ENCODE results near the gene EML4. TPM values are rescaled to one million over a fixed set of nuclear protein-coding genes. Genes with fewer than 3 reads are reported as not detected.

The EML4 gene
- total RNA-seq, 2 experiments from 2014 or later = 37.1 to 43.2 TPM

DNA sequence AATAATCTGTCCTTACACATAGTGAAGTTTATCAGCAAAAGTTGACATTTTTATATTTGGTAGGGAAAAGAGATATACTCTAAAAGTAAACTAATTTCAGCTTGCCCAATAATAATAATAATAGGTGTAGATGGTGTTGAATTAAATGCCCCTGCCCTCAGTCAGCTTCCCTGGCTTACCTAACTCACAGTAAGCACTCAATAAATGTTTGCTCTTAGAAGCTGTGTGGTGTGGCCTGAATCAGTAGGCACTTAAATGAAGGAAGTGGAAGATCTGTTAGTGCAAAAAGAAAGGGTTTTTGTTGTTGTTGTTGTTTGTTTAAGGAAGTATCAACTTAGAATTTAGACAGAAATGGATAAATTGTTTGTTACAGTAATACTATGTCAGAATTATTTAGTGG, 36.2 kb downstream of the EML4 start:
- no TSS peak for BruUV-seq (replicated peaks)
- CTCF ChIA-PET (ENCODE audit: unreplicated experiment) = no interaction called here
- POLR2A ChIA-PET = no interaction called here

DNA sequence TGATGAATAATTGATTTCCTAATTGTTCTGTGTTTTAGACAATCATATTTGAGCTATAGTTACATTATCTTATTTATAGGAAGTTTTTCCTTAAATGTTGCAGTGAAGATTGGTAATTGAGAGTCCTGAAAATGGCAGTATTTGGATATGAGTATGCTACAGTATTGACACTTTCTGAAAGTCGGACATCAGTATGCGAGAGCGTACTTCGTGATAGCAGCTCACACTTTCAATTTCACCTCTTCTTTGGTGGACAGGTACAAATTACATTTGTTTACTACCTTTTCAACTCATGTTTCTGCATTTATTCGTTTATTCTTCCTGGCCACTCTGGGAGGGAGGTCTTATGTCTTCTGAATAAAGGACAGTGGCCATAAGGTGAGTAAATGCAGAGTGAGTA, 38.7 kb downstream of the EML4 start:
- Histone ChIP-seq H2AFZ (ENCODE audit: low read length) (no peak overlapping the region), H3K4me2 (ENCODE audit: low read length) (no peak overlapping the region), H4K20me1 (ENCODE audit: insufficient read depth, low read length) (no peaks in the 10 kb centered on the region), H3K4me1 (ENCODE audit: insufficient read depth, low read length, poor library complexity, severe bottlenecking) (no peaks in the 10 kb centered on the region), H3K27ac (ENCODE audit: low read depth, low read length, poor library complexity, severe bottlenecking) (no peak overlapping the region), H3K9me2 (ENCODE audit: insufficient read depth, low read length) (no peaks in the 10 kb centered on the region), H3K79me2 (ENCODE audit: insufficient read depth, low read depth, low read length) (no peaks in the 10 kb centered on the region), H3K36me3 (ENCODE audit: insufficient read depth, low read length) (no peaks in the 10 kb centered on the region), H3K9me3 (ENCODE audit: low read length) (no peaks in the 10 kb centered on the region), H3K4me3 (ENCODE audit: low read depth, low read length, poor library complexity, severe bottlenecking) (no peak overlapping the region)
- ChIA-PET POLR2A (interaction anchor here (1.2 kb wide), 1 partner anchor 18 kb away, joined by 3 read pairs; no protein-coding TSS in a partner anchor), CTCF (ENCODE audit: unreplicated experiment) (no interaction called here)
- TF ChIP-seq EZH2phosphoT487 (IDR thresholded peaks at IDR 0.05; ENCODE audit: borderline replicate concordance, low read depth, low read length) = no peak
- TF ChIP-seq, protein P1, sequence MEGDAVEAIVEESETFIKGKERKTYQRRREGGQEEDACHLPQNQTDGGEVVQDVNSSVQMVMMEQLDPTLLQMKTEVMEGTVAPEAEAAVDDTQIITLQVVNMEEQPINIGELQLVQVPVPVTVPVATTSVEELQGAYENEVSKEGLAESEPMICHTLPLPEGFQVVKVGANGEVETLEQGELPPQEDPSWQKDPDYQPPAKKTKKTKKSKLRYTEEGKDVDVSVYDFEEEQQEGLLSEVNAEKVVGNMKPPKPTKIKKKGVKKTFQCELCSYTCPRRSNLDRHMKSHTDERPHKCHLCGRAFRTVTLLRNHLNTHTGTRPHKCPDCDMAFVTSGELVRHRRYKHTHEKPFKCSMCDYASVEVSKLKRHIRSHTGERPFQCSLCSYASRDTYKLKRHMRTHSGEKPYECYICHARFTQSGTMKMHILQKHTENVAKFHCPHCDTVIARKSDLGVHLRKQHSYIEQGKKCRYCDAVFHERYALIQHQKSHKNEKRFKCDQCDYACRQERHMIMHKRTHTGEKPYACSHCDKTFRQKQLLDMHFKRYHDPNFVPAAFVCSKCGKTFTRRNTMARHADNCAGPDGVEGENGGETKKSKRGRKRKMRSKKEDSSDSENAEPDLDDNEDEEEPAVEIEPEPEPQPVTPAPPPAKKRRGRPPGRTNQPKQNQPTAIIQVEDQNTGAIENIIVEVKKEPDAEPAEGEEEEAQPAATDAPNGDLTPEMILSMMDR (conservative IDR thresholded peaks at IDR 0.05; ENCODE audit: low read length) = no peak
- intact Hi-C loops (cut with micrococcal nuclease; ENCODE audit: unreplicated experiment) = no loop called here
- DNase-seq (ENCODE audit: low spot score) = no peak
- no TSS peak for BruUV-seq (replicated peaks)

More for the DNA sequence above, 36.2 kb downstream of the EML4 start:
- no peaks in the 10 kb centered on the region for H3K9me3 ChIP-seq (ENCODE audit: low read length)
- no peaks in the 10 kb centered on the region for H3K4me1 ChIP-seq (ENCODE audit: insufficient read depth, low read length, poor library complexity, severe bottlenecking)
- intact Hi-C loops (cut with micrococcal nuclease; ENCODE audit: unreplicated experiment) = no loop called here
- 0 out of 2 replicates have a peak, but pooled peaks cover 5% of the 10 kb centered on the region for H4K20me1 ChIP-seq (ENCODE audit: insufficient read depth, low read length)
- no peaks in the 10 kb centered on the region for H3K36me3 ChIP-seq (ENCODE audit: insufficient read depth, low read length)
- TF ChIP-seq, protein P1 (conservative IDR thresholded peaks at IDR 0.05; ENCODE audit: low read length) = no peak
- no peak for TF ChIP-seq EZH2phosphoT487 (IDR thresholded peaks at IDR 0.05; ENCODE audit: borderline replicate concordance, low read depth, low read length)
- no peak overlapping the region for H3K4me2 ChIP-seq (ENCODE audit: low read length)
- no peak overlapping the region for H2AFZ ChIP-seq (ENCODE audit: low read length)
- H3K79me2 ChIP-seq (ENCODE audit: insufficient read depth, low read depth, low read length) = no peaks in the 10 kb centered on the region
- H3K9me2 ChIP-seq (ENCODE audit: insufficient read depth, low read length) = no peaks in the 10 kb centered on the region
- no peak overlapping the region for H3K27ac ChIP-seq (ENCODE audit: low read depth, low read length, poor library complexity, severe bottlenecking)
- H3K4me3 ChIP-seq (ENCODE audit: low read depth, low read length, poor library complexity, severe bottlenecking) = no peak overlapping the region
- no peak for DNase-seq (ENCODE audit: low spot score)

DNA sequence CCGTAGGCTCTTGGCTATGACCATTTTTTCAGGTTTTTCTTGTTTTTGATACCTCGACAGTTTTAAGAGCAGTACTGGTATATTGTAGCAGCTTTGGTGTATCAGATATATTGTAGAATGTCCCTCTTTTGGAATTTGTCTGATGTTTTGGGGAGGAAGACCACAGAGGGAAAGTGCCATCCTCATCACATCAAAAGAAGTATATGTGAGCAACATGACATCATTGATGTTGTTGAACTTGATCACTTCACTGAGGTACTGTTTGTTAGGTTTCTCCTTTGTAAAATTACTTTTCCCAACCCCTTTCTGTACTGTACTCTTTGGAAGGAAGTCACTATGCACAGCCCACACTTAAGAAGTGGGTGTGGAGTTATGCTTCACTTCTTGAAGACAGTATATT, 41.0 kb downstream of the EML4 start:
- Histone ChIP-seq H3K36me3 (ENCODE audit: insufficient read depth, low read length) (no peaks in the 10 kb centered on the region), H3K27ac (ENCODE audit: low read depth, low read length, poor library complexity, severe bottlenecking) (no peak overlapping the region), H3K4me3 (ENCODE audit: low read depth, low read length, poor library complexity, severe bottlenecking) (no peak overlapping the region), H4K20me1 (ENCODE audit: insufficient read depth, low read length) (no peaks in the 10 kb centered on the region), H3K4me2 (ENCODE audit: low read length) (no peak overlapping the region), H3K79me2 (ENCODE audit: insufficient read depth, low read depth, low read length) (no peaks in the 10 kb centered on the region), H3K9me2 (ENCODE audit: insufficient read depth, low read length) (no peaks in the 10 kb centered on the region), H2AFZ (ENCODE audit: low read length) (no peak overlapping the region), H3K9me3 (ENCODE audit: low read length) (no peaks in the 10 kb centered on the region), H3K4me1 (ENCODE audit: insufficient read depth, low read length, poor library complexity, severe bottlenecking) (no peaks in the 10 kb centered on the region)
- no peak for TF ChIP-seq EZH2phosphoT487 (IDR thresholded peaks at IDR 0.05; ENCODE audit: borderline replicate concordance, low read depth, low read length)
- TF ChIP-seq, protein P1 (conservative IDR thresholded peaks at IDR 0.05; ENCODE audit: low read length) = no peak
- ChIA-PET POLR2A (no interaction called here), CTCF (ENCODE audit: unreplicated experiment) (no interaction called here)
- no peak for DNase-seq (ENCODE audit: low spot score)
- no TSS peak for BruUV-seq (replicated peaks)
- intact Hi-C loops (cut with micrococcal nuclease; ENCODE audit: unreplicated experiment) = no loop called here
